ENCODE measurements around the gene MTFMT.

DNA sequence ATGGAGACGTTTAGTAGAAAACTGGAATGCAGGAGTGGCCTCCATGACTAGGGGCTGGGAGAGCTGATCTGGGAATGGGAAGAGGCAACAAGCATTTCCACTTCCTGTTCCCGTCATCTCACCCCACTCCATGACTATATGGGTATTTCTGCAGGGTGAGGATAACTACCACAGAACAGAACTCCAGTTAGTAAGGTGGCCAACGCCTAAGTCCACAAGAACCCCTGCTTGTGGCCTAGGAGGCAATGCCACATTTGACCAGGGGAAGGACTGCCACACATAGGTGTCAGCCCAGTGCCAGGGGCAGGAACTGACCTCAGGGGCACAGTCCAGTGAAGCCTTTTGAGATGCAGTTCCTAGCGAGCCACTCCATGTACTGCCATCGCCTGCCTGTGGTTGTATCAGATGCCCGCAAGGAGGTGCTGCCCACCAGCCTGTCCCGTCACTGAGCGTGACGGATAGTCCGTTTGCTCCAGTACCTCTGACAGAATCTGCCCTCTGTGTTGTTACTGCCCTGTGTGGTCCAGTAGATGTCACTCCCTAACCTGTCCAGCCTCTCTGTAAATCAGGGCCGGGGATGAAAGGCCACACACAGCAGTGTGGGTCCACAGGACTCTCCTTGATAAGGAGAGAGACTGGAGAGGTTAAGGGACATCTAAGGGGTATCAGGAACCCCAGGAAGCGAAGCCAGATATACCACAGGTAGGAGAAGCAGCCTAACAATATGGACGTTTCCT lies 3.5 kb upstream of the MTFMT start:
- TF ChIP-seq RFX5 (IDR thresholded peaks at IDR 0.05; ENCODE audit: low read depth, low read length) (no peak), NFE2L2 (IDR thresholded peaks at IDR 0.05; ENCODE audit: low read depth, low read length) (no peak), RAD21 (IDR thresholded peaks at IDR 0.05; ENCODE audit: low read length) (peak; percentile 75), SMC3 (IDR thresholded peaks at IDR 0.05; ENCODE audit: low read depth, low read length) (peak; percentile 59), POLR2A (IDR thresholded peaks at IDR 0.05; ENCODE audit: low read depth, low read length) (no peak)
- TF ChIP-seq, protein P1, sequence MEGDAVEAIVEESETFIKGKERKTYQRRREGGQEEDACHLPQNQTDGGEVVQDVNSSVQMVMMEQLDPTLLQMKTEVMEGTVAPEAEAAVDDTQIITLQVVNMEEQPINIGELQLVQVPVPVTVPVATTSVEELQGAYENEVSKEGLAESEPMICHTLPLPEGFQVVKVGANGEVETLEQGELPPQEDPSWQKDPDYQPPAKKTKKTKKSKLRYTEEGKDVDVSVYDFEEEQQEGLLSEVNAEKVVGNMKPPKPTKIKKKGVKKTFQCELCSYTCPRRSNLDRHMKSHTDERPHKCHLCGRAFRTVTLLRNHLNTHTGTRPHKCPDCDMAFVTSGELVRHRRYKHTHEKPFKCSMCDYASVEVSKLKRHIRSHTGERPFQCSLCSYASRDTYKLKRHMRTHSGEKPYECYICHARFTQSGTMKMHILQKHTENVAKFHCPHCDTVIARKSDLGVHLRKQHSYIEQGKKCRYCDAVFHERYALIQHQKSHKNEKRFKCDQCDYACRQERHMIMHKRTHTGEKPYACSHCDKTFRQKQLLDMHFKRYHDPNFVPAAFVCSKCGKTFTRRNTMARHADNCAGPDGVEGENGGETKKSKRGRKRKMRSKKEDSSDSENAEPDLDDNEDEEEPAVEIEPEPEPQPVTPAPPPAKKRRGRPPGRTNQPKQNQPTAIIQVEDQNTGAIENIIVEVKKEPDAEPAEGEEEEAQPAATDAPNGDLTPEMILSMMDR (conservative IDR thresholded peaks at IDR 0.05; ENCODE audit: low read depth, low read length) = peak; percentile 65
- TF ChIP-seq, protein P2, sequence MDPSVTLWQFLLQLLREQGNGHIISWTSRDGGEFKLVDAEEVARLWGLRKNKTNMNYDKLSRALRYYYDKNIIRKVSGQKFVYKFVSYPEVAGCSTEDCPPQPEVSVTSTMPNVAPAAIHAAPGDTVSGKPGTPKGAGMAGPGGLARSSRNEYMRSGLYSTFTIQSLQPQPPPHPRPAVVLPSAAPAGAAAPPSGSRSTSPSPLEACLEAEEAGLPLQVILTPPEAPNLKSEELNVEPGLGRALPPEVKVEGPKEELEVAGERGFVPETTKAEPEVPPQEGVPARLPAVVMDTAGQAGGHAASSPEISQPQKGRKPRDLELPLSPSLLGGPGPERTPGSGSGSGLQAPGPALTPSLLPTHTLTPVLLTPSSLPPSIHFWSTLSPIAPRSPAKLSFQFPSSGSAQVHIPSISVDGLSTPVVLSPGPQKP (IDR thresholded peaks at IDR 0.05; ENCODE audit: borderline replicate concordance, low read depth, low read length) = no peak
- TF ChIP-seq, protein P3, sequence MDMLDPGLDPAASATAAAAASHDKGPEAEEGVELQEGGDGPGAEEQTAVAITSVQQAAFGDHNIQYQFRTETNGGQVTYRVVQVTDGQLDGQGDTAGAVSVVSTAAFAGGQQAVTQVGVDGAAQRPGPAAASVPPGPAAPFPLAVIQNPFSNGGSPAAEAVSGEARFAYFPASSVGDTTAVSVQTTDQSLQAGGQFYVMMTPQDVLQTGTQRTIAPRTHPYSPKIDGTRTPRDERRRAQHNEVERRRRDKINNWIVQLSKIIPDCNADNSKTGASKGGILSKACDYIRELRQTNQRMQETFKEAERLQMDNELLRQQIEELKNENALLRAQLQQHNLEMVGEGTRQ (IDR thresholded peaks at IDR 0.05; ENCODE audit: low read depth, low read length) = no peak

Measured in IMR-90 (cell line).